ENCODE data around the gene MAPKAPK2. TPM values are rescaled to one million over a fixed set of nuclear protein-coding genes. Genes with fewer than 3 reads are reported as not detected.

MAPKAPK2 gene
- polyA plus RNA-seq, 1 of the 3 experiments (the other 2 are of a cell fraction): 46.8 TPM

GRCh38 chr1:206704226-206704625 lies 19.5 kb downstream of the MAPKAPK2 start:
- Histone ChIP-seq H3K9me2 (no peaks in the 10 kb centered on the region), H3K4me2 (no peak overlapping the region), H3K79me2 (ENCODE audit: insufficient read depth) (peaks cover 97% of the 10 kb centered on the region), H2AFZ (ENCODE audit: low read depth) (no peak overlapping the region), H3K9me3 (no peaks in the 10 kb centered on the region), H3K4me3 (ENCODE audit: low read depth in 2 of 2, low read length in 1 of 2) (no peak overlapping the region), H3K36me3 (replicated peaks in 1 of 2; ENCODE audit: control insufficient read depth in 1 of 2, insufficient read depth in 2 of 2, low read length in 1 of 2) (no peaks in the 10 kb centered on the region), H3F3A (replicated peaks; ENCODE audit: insufficient read depth) (no peaks in the 10 kb centered on the region), H4K20me1 (ENCODE audit: insufficient read depth) (peaks cover 100% of the 10 kb centered on the region), H3K9ac (no peak overlapping the region), H3K27me3 (ENCODE audit: insufficient read depth) (no peaks in the 10 kb centered on the region), H3K27ac (ENCODE audit: low read depth in 2 of 2, low read length in 1 of 2) (no peak overlapping the region), H3K4me1 (ENCODE audit: control insufficient read depth in 1 of 2, insufficient read depth in 2 of 2, low read depth in 1 of 2, low read length in 1 of 2) (peaks cover 23 to 38% of the 10 kb centered on the region in 2 experiments; a peak in 2 of 4 replicates)
- no peak for DNase-seq
- TF ChIP-seq FOXJ3 (CRISPR knock-in tag; IDR thresholded peaks at IDR 0.05) (no peak), RFX5 (IDR thresholded peaks at IDR 0.05; ENCODE audit: low read length) (no peak), CTCF (IDR thresholded peaks at IDR 0.05) (no peak), CHD2 (IDR thresholded peaks at IDR 0.05; ENCODE audit: low read length, partially characterized antibody) (no peak), USF1 (IDR thresholded peaks at IDR 0.05; ENCODE audit: borderline replicate concordance, low read depth) (no peak), RCOR1 (IDR thresholded peaks at IDR 0.05; ENCODE audit: low read length) (no peak), SIN3A (IDR thresholded peaks at IDR 0.05; ENCODE audit: borderline replicate concordance, low read depth, low read length) (no peak), JUND (IDR thresholded peaks at IDR 0.05) (no peak), NRF1 (IDR thresholded peaks at IDR 0.05; ENCODE audit: low read depth, low read length) (no peak), SMC3 (IDR thresholded peaks at IDR 0.05; ENCODE audit: low read depth, low read length) (no peak), FOSL2 (IDR thresholded peaks at IDR 0.05; ENCODE audit: borderline replicate concordance, low read depth) (no peak), MXI1 (IDR thresholded peaks at IDR 0.05; ENCODE audit: low read depth, low read length) (no peak), TEAD4 (IDR thresholded peaks at IDR 0.05; ENCODE audit: borderline replicate concordance, insufficient read depth) (no peak), RAD21 (IDR thresholded peaks at IDR 0.05; ENCODE audit: low read length) (no peak), ELF1 (IDR thresholded peaks at IDR 0.05) (no peak), NFIC (IDR thresholded peaks at IDR 0.05; ENCODE audit: borderline replicate concordance) (no peak), ZBTB33 (IDR thresholded peaks at IDR 0.05; ENCODE audit: borderline replicate concordance, low read depth) (no peak), TCF12 (IDR thresholded peaks at IDR 0.05) (no peak), GABPA (IDR thresholded peaks at IDR 0.05; ENCODE audit: low read depth) (no peak)
- TF ChIP-seq, protein P1, sequence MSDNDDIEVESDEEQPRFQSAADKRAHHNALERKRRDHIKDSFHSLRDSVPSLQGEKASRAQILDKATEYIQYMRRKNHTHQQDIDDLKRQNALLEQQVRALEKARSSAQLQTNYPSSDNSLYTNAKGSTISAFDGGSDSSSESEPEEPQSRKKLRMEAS (IDR thresholded peaks at IDR 0.05; ENCODE audit: low read depth): no peak
- POLR2A ChIA-PET: no interaction called here
- CTCF ChIA-PET: interaction anchor here (1.0 to 2.8 kb wide), 3 partner anchors 10 to 30 kb away, joined by 3 to 9 read pairs (median 6); no protein-coding TSS in a partner anchor
- WGBS (ENCODE audit: low lambda C conversion rate): 95% methylated on average over 9 of the region's 9 CpGs

Data from SK-N-SH (cell line).